Measurements from ENCODE around the gene CC2D1A.
A peak's percentile ranks its signal among the peaks of the same experiment; 100 is the strongest.

The CC2D1A gene

DNA sequence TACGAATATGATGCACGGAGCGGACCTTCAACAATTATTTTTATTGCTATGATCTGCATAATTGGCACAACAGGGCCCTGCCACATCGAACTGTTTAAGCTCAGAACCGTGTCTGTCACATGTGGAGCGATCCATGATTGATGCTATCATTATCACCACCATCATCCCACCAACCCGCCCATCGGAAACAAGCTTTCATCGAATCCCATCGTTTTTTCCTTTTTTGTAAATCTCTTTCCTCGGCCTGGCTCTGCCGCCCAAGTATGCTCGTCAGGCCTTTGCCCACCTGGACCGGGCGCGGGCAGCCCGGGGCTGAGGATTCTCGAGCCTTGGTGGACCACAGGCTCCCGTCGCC is 45.8 kb downstream of the CC2D1A start:
- TF ChIP-seq CSDC2 (CRISPR knock-in tag; IDR thresholded peaks at IDR 0.05) (no peak), BACH2 (CRISPR knock-in tag; IDR thresholded peaks at IDR 0.05; ENCODE audit: borderline replicate concordance) (no peak), RARB (CRISPR knock-in tag; IDR thresholded peaks at IDR 0.05) (no peak), ZFP3 (CRISPR knock-in tag; IDR thresholded peaks at IDR 0.05) (no peak), PPARA (CRISPR knock-in tag; IDR thresholded peaks at IDR 0.05; ENCODE audit: borderline replicate concordance) (no peak), ZC3H10 (CRISPR knock-in tag; IDR thresholded peaks at IDR 0.05) (no peak), SNAI2 (CRISPR knock-in tag; IDR thresholded peaks at IDR 0.05) (no peak), ZNF565 (CRISPR knock-in tag; conservative IDR thresholded peaks at IDR 0.05; ENCODE audit: low read depth) (no peak), ZFP30 (CRISPR knock-in tag; IDR thresholded peaks at IDR 0.05) (no peak), ARNTL (CRISPR knock-in tag; IDR thresholded peaks at IDR 0.05; ENCODE audit: borderline replicate concordance, low read depth) (no peak), GLIS3 (CRISPR knock-in tag; IDR thresholded peaks at IDR 0.05) (no peak), ZNF70 (CRISPR knock-in tag; IDR thresholded peaks at IDR 0.05) (no peak), ISL1 (CRISPR knock-in tag; IDR thresholded peaks at IDR 0.05) (no peak)
- TF ChIP-seq, protein P1, sequence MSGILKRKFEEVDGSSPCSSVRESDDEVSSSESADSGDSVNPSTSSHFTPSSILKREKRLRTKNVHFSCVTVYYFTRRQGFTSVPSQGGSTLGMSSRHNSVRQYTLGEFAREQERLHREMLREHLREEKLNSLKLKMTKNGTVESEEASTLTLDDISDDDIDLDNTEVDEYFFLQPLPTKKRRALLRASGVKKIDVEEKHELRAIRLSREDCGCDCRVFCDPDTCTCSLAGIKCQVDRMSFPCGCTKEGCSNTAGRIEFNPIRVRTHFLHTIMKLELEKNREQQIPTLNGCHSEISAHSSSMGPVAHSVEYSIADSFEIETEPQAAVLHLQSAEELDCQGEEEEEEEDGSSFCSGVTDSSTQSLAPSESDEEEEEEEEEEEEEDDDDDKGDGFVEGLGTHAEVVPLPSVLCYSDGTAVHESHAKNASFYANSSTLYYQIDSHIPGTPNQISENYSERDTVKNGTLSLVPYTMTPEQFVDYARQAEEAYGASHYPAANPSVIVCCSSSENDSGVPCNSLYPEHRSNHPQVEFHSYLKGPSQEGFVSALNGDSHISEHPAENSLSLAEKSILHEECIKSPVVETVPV (CRISPR knock-in tag; IDR thresholded peaks at IDR 0.05): no peak
- TF ChIP-seq, protein P2, sequence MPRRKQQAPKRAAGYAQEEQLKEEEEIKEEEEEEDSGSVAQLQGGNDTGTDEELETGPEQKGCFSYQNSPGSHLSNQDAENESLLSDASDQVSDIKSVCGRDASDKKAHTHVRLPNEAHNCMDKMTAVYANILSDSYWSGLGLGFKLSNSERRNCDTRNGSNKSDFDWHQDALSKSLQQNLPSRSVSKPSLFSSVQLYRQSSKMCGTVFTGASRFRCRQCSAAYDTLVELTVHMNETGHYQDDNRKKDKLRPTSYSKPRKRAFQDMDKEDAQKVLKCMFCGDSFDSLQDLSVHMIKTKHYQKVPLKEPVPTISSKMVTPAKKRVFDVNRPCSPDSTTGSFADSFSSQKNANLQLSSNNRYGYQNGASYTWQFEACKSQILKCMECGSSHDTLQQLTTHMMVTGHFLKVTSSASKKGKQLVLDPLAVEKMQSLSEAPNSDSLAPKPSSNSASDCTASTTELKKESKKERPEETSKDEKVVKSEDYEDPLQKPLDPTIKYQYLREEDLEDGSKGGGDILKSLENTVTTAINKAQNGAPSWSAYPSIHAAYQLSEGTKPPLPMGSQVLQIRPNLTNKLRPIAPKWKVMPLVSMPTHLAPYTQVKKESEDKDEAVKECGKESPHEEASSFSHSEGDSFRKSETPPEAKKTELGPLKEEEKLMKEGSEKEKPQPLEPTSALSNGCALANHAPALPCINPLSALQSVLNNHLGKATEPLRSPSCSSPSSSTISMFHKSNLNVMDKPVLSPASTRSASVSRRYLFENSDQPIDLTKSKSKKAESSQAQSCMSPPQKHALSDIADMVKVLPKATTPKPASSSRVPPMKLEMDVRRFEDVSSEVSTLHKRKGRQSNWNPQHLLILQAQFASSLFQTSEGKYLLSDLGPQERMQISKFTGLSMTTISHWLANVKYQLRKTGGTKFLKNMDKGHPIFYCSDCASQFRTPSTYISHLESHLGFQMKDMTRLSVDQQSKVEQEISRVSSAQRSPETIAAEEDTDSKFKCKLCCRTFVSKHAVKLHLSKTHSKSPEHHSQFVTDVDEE (CRISPR knock-in tag; IDR thresholded peaks at IDR 0.05): no peak
- ATAC-seq: peak; percentile 2

DNA sequence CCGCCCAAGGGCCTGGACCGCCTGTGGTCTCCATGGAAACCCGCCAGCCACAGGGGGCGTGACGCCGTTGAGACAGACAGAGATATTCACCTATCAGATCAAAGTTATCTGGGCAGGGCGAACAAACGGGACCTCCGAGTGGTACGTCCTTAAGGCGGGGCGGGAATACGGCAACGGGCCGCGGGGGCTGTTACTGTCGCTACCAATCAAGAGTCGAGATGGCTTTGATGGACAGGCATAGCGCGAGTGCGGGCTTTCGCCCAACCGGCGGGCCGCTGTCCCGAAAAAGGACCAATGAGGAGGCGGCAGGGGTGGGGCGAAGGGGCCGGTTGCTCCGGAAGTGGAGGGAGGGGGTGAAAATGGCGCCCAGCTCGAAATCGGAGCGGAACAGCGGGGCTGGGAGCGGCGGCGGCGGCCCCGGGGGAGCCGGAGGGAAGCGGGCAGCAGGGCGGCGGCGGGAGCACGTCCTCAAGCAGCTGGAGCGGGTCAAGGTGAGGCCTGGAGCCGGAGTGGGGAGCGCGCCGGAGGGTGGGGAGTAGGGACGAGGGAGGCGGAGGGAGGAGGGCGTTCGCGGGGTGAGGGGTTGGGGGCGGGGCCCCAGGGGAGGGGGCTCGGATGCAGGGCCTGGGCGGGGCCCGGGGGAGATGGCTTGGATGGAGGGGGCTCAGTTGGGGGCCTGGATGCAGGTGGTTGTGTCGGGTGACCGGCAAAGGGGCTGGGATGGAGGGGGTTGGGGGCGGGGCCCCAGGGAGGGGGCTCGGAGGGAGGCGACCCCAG is 46.3 kb downstream of the CC2D1A start, which contains the start of gene DCAF15:
TSS of gene DCAF15 (plus strand) at position 356 of the 777 bp plus-strand sequence. CDS start at position 360, 4 bp downstream.
- peak; percentile 97 for ATAC-seq

More for the DNA sequence above, 46.3 kb downstream of the CC2D1A start, which contains the start of gene DCAF15:
- TF ChIP-seq ZFP3 (CRISPR knock-in tag; IDR thresholded peaks at IDR 0.05) (no peak), OSR1 (CRISPR knock-in tag; IDR thresholded peaks at IDR 0.05) (no peak), ZNF8 (CRISPR knock-in tag; IDR thresholded peaks at IDR 0.05) (no peak), ZC3H10 (CRISPR knock-in tag; IDR thresholded peaks at IDR 0.05) (no peak), ARNTL (CRISPR knock-in tag; IDR thresholded peaks at IDR 0.05; ENCODE audit: borderline replicate concordance, low read depth) (no peak), ZNF565 (CRISPR knock-in tag; conservative IDR thresholded peaks at IDR 0.05; ENCODE audit: low read depth) (no peak), ESRRG (CRISPR knock-in tag; IDR thresholded peaks at IDR 0.05) (no peak), ZFP30 (CRISPR knock-in tag; IDR thresholded peaks at IDR 0.05) (no peak), SNAI2 (CRISPR knock-in tag; IDR thresholded peaks at IDR 0.05) (no peak), ISL1 (CRISPR knock-in tag; IDR thresholded peaks at IDR 0.05) (no peak)
- TF ChIP-seq, protein P2 (CRISPR knock-in tag; IDR thresholded peaks at IDR 0.05): no peak
- TF ChIP-seq, protein P3, sequence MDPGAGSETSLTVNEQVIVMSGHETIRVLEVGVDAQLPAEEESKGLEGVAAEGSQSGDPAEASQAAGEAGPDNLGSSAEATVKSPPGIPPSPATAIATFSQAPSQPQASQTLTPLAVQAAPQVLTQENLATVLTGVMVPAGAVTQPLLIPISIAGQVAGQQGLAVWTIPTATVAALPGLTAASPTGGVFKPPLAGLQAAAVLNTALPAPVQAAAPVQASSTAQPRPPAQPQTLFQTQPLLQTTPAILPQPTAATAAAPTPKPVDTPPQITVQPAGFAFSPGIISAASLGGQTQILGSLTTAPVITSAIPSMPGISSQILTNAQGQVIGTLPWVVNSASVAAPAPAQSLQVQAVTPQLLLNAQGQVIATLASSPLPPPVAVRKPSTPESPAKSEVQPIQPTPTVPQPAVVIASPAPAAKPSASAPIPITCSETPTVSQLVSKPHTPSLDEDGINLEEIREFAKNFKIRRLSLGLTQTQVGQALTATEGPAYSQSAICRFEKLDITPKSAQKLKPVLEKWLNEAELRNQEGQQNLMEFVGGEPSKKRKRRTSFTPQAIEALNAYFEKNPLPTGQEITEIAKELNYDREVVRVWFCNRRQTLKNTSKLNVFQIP (CRISPR knock-in tag; IDR thresholded peaks at IDR 0.05; ENCODE audit: borderline replicate concordance, low read depth): no peak
- TF ChIP-seq, protein P1 (CRISPR knock-in tag; IDR thresholded peaks at IDR 0.05): no peak
- TF ChIP-seq, protein P4, sequence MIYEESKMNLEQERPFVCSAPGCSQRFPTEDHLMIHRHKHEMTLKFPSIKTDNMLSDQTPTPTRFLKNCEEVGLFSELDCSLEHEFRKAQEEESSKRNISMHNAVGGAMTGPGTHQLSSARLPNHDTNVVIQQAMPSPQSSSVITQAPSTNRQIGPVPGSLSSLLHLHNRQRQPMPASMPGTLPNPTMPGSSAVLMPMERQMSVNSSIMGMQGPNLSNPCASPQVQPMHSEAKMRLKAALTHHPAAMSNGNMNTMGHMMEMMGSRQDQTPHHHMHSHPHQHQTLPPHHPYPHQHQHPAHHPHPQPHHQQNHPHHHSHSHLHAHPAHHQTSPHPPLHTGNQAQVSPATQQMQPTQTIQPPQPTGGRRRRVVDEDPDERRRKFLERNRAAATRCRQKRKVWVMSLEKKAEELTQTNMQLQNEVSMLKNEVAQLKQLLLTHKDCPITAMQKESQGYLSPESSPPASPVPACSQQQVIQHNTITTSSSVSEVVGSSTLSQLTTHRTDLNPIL (CRISPR knock-in tag; IDR thresholded peaks at IDR 0.05; ENCODE audit: low read depth): no peak
